Measurements from ENCODE around the gene LMOD3.
A peak's percentile ranks its signal among the peaks of the same experiment; 100 is the strongest.

The LMOD3 gene

GRCh38 chr3:69105320-69105719, 17.1 kb downstream of the LMOD3 start:
- DNase-seq: no peak
- H3K4me3 Mint-ChIP-seq: no peak overlapping the region
- no peak for TF ChIP-seq CTCF (IDR thresholded peaks at IDR 0.05)
- peaks cover 26% of the 10 kb centered on the region for H3K36me3 Mint-ChIP-seq (ENCODE audit: low read depth)
- H3K27ac Mint-ChIP-seq: no peak overlapping the region
- no peaks in the 10 kb centered on the region for H3K4me1 Mint-ChIP-seq
- H3K9me3 Mint-ChIP-seq: no peaks in the 10 kb centered on the region
- no peaks in the 10 kb centered on the region for H3K27me3 Mint-ChIP-seq (ENCODE audit: low read depth, poor library complexity)

- H3K4me3 Mint-ChIP-seq: no peak overlapping the region
- DNase-seq: no peak
- H3K27me3 Mint-ChIP-seq (ENCODE audit: low read depth, poor library complexity): no peaks in the 10 kb centered on the region
- TF ChIP-seq CTCF (IDR thresholded peaks at IDR 0.05): no peak
- H3K27ac Mint-ChIP-seq: peak overlapping the region; percentile 30
- no peaks in the 10 kb centered on the region for H3K4me1 Mint-ChIP-seq
- H3K36me3 Mint-ChIP-seq (ENCODE audit: low read depth): peaks cover 31% of the 10 kb centered on the region
- H3K9me3 Mint-ChIP-seq: no peaks in the 10 kb centered on the region
Observed at GRCh38 chr3:69104586-69104985, 17.8 kb downstream of the LMOD3 start.

DNA sequence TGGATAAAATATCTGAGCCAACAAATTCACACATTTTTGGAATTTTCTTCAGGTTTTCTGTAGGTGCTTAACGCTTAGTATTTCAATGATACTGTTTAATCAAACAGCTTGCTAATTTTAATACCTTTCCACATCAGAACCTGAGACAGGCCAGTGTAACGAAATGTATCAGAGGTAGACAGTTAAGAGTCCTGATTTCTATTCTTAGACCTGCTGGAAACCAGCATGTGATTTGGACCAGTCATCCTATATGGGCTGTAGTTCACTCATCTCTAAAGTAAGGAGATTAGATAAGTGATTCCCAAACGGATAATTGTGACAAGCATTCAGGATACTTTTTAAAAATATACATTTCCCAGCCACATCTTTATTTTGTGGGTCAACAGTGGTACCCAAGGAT, 19.3 kb downstream of the LMOD3 start:
- no peak for DNase-seq
- Mint-ChIP-seq H3K4me1 (no peaks in the 10 kb centered on the region), H3K27me3 (ENCODE audit: low read depth, poor library complexity) (no peaks in the 10 kb centered on the region), H3K4me3 (no peak overlapping the region), H3K36me3 (ENCODE audit: low read depth) (peaks cover 34% of the 10 kb centered on the region), H3K9me3 (no peaks in the 10 kb centered on the region), H3K27ac (no peak overlapping the region)
- TF ChIP-seq CTCF (IDR thresholded peaks at IDR 0.05): no peak

DNA sequence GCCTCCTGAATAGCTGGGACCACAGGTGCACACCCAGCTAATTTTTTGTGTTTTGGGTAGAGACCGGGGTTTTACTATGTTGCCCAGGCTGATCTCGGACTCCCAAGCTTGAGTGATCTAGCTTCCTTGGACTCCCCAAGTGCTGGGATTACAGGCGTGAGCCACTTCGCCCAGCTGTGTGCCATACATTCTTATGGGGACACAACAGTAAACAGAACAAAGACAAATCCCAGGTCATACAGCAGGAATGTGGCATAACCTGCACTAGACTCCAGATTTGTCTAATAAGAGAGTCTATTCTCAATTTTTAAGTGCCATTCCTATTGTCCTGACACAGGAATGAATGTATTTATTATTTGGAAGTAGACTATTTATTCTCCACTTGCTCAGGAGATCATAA, 20.0 kb downstream of the LMOD3 start:
- DNase-seq: no peak
- Mint-ChIP-seq H3K27me3 (ENCODE audit: low read depth, poor library complexity) (no peaks in the 10 kb centered on the region), H3K4me1 (no peaks in the 10 kb centered on the region)

DNA sequence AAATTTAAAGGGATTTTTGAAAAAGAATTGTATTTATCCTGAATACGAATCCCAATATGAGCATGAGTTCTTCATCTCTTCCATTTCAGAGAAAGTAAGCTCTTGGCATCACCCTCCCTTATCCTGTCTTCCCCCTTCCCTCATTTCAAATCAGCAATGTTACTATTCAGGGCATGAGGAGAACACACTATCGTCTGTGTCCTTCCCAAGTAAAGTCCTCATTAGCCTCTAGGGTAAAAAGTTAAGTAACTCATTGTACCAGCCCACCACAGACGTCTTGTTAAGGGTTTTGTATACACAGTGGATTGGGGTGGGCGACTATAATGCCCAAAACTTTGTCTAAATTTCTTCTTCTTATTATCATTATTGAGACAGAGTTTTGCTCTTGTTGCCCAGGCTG, 22.8 kb downstream of the LMOD3 start:
- TF ChIP-seq CTCF (IDR thresholded peaks at IDR 0.05): no peak
- no peak overlapping the region for H3K4me3 Mint-ChIP-seq
- no peaks in the 10 kb centered on the region for H3K9me3 Mint-ChIP-seq
- no peak overlapping the region for H3K27ac Mint-ChIP-seq
- no peak for DNase-seq
- peaks cover 13% of the 10 kb centered on the region for H3K4me1 Mint-ChIP-seq
- H3K36me3 Mint-ChIP-seq (ENCODE audit: low read depth): peaks cover 40% of the 10 kb centered on the region
- no peaks in the 10 kb centered on the region for H3K27me3 Mint-ChIP-seq (ENCODE audit: low read depth, poor library complexity)

More for the DNA sequence above, 20.0 kb downstream of the LMOD3 start:
- Mint-ChIP-seq H3K36me3 (ENCODE audit: low read depth) (peaks cover 39% of the 10 kb centered on the region), H3K27ac (no peak overlapping the region), H3K4me3 (no peak overlapping the region), H3K9me3 (no peaks in the 10 kb centered on the region)
- no peak for TF ChIP-seq CTCF (IDR thresholded peaks at IDR 0.05)

GRCh38 chr3:69097407-69098086, 24.8 kb downstream of the LMOD3 start:
- Mint-ChIP-seq H3K4me3 (no peak overlapping the region), H3K36me3 (ENCODE audit: low read depth) (peaks cover 27% of the 10 kb centered on the region), H3K27me3 (ENCODE audit: low read depth, poor library complexity) (no peaks in the 10 kb centered on the region), H3K4me1 (peaks cover 25% of the 10 kb centered on the region), H3K27ac (no peak overlapping the region), H3K9me3 (no peaks in the 10 kb centered on the region)
- no peak for DNase-seq
- no peak for TF ChIP-seq CTCF (IDR thresholded peaks at IDR 0.05)

All from nephron progenitor cell (in vitro differentiated cells).